ENCODE measurements around the gene CNGA3.

DNA sequence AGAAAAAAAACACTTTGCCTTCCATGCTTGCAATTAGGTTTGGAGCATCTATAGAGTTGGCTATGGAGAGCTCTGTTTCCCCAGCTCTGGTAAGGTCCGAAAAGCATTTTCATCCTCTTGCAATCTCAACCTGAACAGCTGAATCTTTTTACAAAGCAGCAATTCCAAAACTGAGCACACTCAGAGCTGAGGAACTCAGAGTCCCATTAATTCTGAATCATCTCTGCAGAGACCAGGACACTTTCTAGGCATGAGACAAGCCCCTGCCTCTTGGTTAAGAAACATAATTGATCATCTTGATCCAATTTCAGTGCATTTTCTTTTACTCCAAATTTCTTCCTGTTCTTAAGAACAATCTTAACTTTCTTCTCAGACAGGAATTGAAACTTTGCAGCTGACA is 4.2 kb downstream of the CNGA3 start:
- TF ChIP-seq, protein P1, sequence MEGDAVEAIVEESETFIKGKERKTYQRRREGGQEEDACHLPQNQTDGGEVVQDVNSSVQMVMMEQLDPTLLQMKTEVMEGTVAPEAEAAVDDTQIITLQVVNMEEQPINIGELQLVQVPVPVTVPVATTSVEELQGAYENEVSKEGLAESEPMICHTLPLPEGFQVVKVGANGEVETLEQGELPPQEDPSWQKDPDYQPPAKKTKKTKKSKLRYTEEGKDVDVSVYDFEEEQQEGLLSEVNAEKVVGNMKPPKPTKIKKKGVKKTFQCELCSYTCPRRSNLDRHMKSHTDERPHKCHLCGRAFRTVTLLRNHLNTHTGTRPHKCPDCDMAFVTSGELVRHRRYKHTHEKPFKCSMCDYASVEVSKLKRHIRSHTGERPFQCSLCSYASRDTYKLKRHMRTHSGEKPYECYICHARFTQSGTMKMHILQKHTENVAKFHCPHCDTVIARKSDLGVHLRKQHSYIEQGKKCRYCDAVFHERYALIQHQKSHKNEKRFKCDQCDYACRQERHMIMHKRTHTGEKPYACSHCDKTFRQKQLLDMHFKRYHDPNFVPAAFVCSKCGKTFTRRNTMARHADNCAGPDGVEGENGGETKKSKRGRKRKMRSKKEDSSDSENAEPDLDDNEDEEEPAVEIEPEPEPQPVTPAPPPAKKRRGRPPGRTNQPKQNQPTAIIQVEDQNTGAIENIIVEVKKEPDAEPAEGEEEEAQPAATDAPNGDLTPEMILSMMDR (IDR thresholded peaks at IDR 0.05; ENCODE audit: low read length) = no peak
- TF ChIP-seq EZH2 (IDR thresholded peaks at IDR 0.05; ENCODE audit: borderline replicate concordance, low read length) = no peak

Measured in OCI-LY1 (cell line).